Ovary (tissue), 3 donors: ENCODE results near the gene CDAN1.

Experiments
- EP300 ChIP-seq: sonication (generic); formaldehyde crosslinking; IDR thresholded peaks from one replicate; pipeline ENCODE4 v1.6.1; 2017; ENCODE audit warnings: antibody characterized with exemption
- POLR2A ChIP-seq: fragments of 450-650 bp; IDR thresholded peaks from one replicate; pipeline ENCODE4 v1.6.1; 2017; ENCODE audit warnings: antibody characterized with exemption, mild to moderate bottlenecking, moderate library complexity
- TF ChIP-seq, protein P1 (sequence below), 3 donors: fragments of 450-650 bp in 2 of 3; fragments of 200-600 bp in 1 of 3; IDR thresholded peaks; one replicate each; pipeline versions ENCODE4 v1.5.1 to v1.8.0; 2016 to 2022; ENCODE audit warnings: antibody characterized with exemption in 3 of 3, mild to moderate bottlenecking in 1 of 3
- donor health status: DM: no; HTN: no; CAD: no.

DNA sequence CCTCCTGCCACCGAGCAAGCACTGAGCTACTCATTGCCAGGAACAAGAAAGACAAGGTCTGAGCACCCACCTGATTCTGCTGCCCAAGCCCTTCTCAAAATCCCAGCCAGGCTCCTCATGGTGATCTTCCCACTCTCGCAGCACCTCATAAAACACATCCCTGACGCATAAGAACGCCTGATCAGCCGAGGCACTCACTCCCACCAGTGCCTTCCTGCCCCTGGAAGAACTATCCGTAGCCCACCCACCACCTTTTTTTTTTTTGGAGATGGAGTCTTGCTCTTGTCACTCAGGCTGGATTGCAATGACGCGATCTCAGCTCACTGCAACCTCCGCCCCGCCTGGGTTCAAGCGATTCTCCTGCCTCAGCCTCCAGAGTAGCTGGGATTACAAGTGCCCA lies 3.9 kb downstream of the CDAN1 start:
- TF ChIP-seq, protein P1, sequence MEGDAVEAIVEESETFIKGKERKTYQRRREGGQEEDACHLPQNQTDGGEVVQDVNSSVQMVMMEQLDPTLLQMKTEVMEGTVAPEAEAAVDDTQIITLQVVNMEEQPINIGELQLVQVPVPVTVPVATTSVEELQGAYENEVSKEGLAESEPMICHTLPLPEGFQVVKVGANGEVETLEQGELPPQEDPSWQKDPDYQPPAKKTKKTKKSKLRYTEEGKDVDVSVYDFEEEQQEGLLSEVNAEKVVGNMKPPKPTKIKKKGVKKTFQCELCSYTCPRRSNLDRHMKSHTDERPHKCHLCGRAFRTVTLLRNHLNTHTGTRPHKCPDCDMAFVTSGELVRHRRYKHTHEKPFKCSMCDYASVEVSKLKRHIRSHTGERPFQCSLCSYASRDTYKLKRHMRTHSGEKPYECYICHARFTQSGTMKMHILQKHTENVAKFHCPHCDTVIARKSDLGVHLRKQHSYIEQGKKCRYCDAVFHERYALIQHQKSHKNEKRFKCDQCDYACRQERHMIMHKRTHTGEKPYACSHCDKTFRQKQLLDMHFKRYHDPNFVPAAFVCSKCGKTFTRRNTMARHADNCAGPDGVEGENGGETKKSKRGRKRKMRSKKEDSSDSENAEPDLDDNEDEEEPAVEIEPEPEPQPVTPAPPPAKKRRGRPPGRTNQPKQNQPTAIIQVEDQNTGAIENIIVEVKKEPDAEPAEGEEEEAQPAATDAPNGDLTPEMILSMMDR (IDR thresholded peaks at IDR 0.05), result no peak
- TF ChIP-seq POLR2A, result no peak
- no peak for TF ChIP-seq EP300
